Retinal pigment epithelial cell (primary cell): ENCODE measurements around the gene DNMT3A.
"Not testable (repeated sequence)": the region's sequence is repeated elsewhere in the genome, so short reads cannot be mapped to it uniquely, and the experiment has no call there.

Experiments used
- DNase-seq: peaks from one replicate; pipeline ENCODE4 v3.0.0-alpha.2; 2010; ENCODE audit warnings: low read depth
- H3K4me3 ChIP-seq: 2 replicates; pipeline ENCODE4 v1.5.1; 2011; ENCODE audit warnings: mild to moderate bottlenecking, low read length, control low read depth, moderate library complexity
- CTCF ChIP-seq: conservative IDR thresholded peaks from 2 replicates; pipeline ENCODE4 v1.5.1; 2011; ENCODE audit warnings: low read depth, low read length, control low read depth, inconsistent platforms

The DNMT3A gene

GRCh38 chr2:25279091-25279651 lies 62.6 kb downstream of the DNMT3A start:
- peak; percentile 39 for DNase-seq
- no peak overlapping the region for H3K4me3 ChIP-seq
- TF ChIP-seq CTCF = no peak

GRCh38 chr2:25276569-25277465 lies 64.9 kb downstream of the DNMT3A start:
- no peak overlapping the region for H3K4me3 ChIP-seq
- peak; percentile 65 for TF ChIP-seq CTCF
- no peak for DNase-seq

- H3K4me3 ChIP-seq = no peak overlapping the region
- TF ChIP-seq CTCF = no peak
- no peak for DNase-seq
These were observed 66.2 kb downstream of the DNMT3A start for GRCh38 chr2:25275575-25275965.

GRCh38 chr2:25274868-25275574 lies 66.7 kb downstream of the DNMT3A start:
- H3K4me3 ChIP-seq = no peak overlapping the region
- DNase-seq = no peak
- TF ChIP-seq CTCF = no peak

- DNase-seq = no peak
- no peak for TF ChIP-seq CTCF
- no peak overlapping the region for H3K4me3 ChIP-seq
These were observed 67.7 kb downstream of the DNMT3A start for GRCh38 chr2:25273985-25274535.

- H3K4me3 ChIP-seq, DNase-seq: not testable (repeated sequence)
These were observed 69.0 kb downstream of the DNMT3A start for GRCh38 chr2:25272705-25273104.

- no peak for DNase-seq
- TF ChIP-seq CTCF = no peak
- H3K4me3 ChIP-seq = no peak overlapping the region
These were observed 71.7 kb downstream of the DNMT3A start for GRCh38 chr2:25270061-25270460.
